ENCODE results near the gene COL2A1.

The COL2A1 gene

DNA sequence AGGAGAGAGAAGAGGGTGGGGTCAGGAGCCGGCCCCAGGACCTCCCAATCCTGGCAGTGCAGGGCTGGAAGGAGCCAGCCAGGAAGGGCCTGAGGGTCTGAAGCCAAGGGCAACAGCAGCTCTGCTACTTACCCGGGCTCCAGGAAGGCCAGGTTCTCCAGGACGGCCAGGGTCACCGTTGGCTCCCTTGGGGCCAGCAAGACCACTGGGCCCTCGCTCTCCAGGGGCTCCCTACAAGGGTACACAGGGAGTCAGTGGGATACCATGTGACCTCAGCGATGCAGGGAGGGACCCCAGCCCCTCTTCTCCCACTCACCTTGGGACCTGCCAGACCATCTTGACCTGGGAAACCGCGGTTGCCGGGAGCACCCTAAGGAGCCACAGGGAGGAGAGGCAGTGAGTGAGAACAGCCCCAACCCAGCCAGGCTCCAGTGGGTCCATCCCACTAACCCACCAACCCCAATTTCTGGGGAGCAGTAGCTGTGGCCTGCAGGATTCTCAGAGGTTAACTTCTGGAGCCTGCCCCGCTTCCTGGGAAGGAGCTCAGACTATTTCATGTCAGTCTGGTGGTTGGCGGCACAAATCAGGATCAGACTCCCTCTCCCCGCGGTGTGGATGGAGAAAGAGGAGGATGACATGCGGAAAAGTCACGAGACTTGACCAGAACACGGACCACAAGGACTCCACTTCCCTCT is 18.5 kb downstream of the COL2A1 start:
- TF ChIP-seq POLR2A (IDR thresholded peaks at IDR 0.05; ENCODE audit: low read depth, low read length) = no peak
- DNase-seq (ENCODE audit: insufficient read length, low spot score) = no peak
- no peak for FAIRE-seq

DNA sequence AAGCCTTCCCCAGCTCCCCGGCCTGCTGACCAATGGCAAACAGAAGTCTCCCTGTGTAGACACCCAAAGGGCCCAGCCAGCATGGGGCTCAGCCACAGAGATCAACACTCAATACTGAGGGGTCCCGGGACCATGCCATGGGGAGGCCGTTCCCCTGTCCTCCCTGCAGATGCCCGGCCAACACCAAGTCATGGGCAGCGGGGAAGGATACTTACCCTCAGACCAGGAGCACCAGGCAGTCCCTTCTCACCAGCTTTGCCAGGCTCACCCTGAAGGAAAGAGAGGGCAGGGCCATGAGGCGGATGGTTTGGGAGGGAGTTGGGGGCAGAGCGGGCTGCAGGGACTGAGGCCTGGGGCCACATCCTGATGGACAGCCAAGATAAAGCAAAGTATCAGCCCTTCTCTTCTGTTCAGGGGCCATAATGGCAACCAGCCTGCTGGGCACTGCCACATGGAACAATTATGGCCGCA is 19.9 kb downstream of the COL2A1 start:
- no peak for TF ChIP-seq POLR2A (IDR thresholded peaks at IDR 0.05; ENCODE audit: low read depth, low read length)
- no peak for FAIRE-seq
- no peak for DNase-seq (ENCODE audit: insufficient read length, low spot score)

DNA sequence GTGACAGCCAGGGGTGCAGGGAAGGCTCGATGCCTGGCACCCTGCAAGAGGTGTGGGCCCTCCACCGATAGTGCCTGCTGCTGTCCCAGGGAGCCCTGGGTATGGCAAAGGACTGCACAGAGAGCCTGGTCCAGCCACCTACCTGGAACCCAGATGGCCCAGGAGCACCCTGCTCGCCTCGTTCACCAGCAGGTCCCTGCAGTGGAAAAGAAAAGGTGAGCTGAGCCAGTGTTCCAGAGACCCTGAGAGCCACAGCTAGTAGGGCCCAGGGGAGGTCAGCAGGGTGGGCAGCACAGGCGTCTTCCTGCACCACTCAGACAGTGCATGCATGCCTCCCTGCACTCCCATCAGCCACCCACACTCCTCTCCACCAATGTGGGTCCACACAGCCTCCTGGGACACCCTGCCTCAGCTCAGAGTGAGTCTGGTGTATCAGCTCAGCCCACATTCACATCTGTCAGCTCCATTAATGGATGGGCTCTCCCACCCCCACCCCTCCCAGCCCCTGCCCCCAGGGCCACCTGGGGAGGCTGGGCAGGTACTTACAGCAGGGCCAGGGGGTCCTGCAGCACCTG is 20.6 kb downstream of the COL2A1 start:
- FAIRE-seq (no peak), DNase-seq (ENCODE audit: insufficient read length, low spot score) (no peak)
- TF ChIP-seq POLR2A (IDR thresholded peaks at IDR 0.05; ENCODE audit: low read depth, low read length) = no peak

- FAIRE-seq = no peak
- DNase-seq (ENCODE audit: insufficient read length, low spot score) = no peak
- no peak for TF ChIP-seq POLR2A (IDR thresholded peaks at IDR 0.05; ENCODE audit: low read depth, low read length)
Measured at GRCh38 chr12:47982770-47983169, 21.5 kb downstream of the COL2A1 start.

- TF ChIP-seq POLR2A (IDR thresholded peaks at IDR 0.05; ENCODE audit: low read depth, low read length) = no peak
- FAIRE-seq (no peak), DNase-seq (ENCODE audit: insufficient read length, low spot score) (no peak)
Measured at GRCh38 chr12:47982311-47982710, 22.0 kb downstream of the COL2A1 start.

DNA sequence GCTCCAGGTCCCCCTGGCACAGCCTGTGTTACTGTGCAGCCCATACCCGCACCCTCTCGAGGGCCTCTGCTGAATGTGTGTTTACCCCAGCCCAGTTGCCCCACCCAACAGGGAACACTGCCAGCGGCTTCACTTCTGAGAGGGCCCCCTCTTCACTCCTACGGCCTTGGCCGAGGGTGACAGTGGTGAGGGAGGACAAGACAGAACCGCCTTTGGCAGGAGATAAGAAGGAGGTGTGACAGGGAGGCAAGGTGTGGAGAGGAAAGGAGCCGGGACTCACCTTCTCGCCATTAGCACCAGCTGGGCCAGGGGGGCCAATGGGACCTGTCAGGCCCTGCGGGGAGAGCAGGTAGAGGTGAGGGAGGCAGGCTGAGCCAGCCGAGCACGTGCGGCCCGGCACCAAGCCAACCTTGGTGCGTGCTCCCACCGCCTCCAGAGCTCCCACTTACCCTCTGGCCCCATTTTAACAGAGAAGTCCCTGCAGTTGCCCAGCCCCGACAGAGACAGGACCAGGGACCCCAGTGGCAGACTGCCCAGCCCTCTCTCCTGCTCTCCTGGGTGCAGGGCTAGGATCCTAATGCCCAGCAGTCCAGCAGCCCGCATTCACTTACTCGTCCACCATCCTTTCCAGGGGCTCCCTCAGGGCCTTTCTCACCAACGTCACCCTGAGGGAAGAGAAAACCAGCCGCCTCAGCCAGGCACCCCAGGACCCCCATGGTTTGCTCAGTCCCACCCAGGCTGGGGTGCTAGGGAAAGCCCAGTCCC is 22.6 kb downstream of the COL2A1 start:
- no peak for DNase-seq (ENCODE audit: insufficient read length, low spot score)
- no peak for TF ChIP-seq POLR2A (IDR thresholded peaks at IDR 0.05; ENCODE audit: low read depth, low read length)
- FAIRE-seq = no peak

- DNase-seq (ENCODE audit: insufficient read length, low spot score) = no peak
- TF ChIP-seq POLR2A (IDR thresholded peaks at IDR 0.05; ENCODE audit: low read depth, low read length) = no peak
- no peak for FAIRE-seq
Measured at GRCh38 chr12:47980779-47981495, 23.3 kb downstream of the COL2A1 start.

DNA sequence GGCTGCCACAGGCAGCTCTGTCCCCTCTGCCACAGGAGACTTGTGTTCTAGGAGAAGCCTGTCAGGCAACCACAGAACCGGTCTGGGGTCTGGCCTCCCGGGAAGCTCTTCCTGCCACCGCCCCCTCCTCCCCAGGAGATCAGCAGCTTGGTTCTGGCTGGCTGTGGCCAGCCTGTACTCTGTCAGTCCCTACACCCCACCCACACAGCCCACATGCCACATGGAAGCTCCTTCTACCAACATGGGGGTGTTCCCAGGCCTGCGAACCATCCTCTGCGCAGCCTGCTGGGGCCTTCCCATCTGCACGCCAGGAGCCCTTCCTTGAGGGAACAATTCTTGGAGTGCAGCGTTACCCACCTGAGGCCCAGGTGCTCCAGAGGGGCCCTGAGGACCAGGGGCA is 24.1 kb downstream of the COL2A1 start:
- DNase-seq (ENCODE audit: insufficient read length, low spot score) (no peak), FAIRE-seq (no peak)
- TF ChIP-seq POLR2A (IDR thresholded peaks at IDR 0.05; ENCODE audit: low read depth, low read length) = no peak

DNA sequence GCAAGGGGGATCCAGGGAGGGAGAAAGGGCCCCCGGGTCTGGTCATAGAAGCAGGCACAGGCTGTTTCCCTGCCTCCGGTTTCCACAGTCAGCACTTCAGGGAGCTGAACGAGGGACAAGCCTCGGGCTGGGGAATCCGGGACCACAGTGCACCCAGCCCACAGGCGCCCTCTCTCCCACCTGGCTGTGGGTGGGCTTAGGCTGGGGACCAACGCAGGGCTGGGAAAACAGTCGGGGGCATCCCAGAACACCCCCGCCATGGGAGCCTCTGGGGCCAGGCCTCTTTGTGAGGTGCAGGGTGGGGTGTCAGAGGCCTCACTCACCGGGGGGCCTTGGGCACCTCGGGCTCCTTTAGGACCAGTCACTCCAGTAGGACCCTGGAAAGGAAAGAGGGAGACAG is 24.6 kb downstream of the COL2A1 start:
- FAIRE-seq (no peak), DNase-seq (ENCODE audit: insufficient read length, low spot score) (no peak)
- TF ChIP-seq POLR2A (IDR thresholded peaks at IDR 0.05; ENCODE audit: low read depth, low read length) = no peak

- DNase-seq (ENCODE audit: insufficient read length, low spot score) (no peak), FAIRE-seq (no peak)
- TF ChIP-seq POLR2A (IDR thresholded peaks at IDR 0.05; ENCODE audit: low read depth, low read length) = no peak
Measured at GRCh38 chr12:47979166-47979565, 25.1 kb downstream of the COL2A1 start.

- no peak for DNase-seq (ENCODE audit: insufficient read length, low spot score)
- no peak for FAIRE-seq
- no peak for TF ChIP-seq POLR2A (IDR thresholded peaks at IDR 0.05; ENCODE audit: low read depth, low read length)
Measured at GRCh38 chr12:47978598-47978873, 25.7 kb downstream of the COL2A1 start.

DNA sequence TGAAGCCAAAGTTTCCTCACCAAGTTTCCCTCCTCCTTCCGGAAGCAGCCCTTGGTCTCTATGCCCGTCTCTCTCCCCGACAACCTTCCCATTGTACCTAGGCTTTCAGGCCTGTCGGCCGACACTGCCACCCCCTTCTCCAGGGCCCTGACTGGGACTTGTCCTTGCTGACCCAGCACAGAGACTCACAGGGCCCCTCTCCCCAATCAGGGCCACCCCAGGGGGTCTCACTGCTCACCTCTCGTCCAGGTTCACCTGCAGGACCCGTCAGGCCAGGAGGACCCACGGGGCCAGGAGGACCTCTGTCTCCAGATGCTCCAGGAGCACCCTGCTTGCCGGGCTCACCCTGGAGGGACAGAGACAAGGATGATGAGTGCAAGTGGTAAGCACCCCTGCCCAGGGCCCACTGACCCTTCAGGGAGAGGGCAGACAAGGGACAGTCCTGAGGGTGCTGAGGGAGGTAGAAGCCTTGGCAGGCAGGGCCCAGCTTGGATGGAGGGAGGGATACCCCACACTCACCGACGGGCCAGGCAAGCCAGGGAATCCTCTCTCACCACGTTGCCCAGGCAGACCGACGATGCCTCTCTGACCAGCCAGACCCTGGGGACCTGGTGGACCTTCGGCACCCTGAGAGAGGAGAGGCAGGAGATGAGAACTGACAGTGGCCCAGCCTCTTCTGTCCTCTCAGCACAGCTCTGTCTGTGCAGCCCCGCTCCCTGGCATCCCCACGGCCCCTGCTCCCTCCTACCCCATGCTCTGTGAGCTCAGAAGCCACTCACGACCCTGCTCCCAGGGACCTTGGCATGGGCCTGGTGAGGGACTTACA is 26.3 kb downstream of the COL2A1 start:
- no peak for TF ChIP-seq POLR2A (IDR thresholded peaks at IDR 0.05; ENCODE audit: low read depth, low read length)
- DNase-seq (ENCODE audit: insufficient read length, low spot score) (no peak), FAIRE-seq (no peak)

GRCh38 chr12:47977046-47977771 is 27.1 kb downstream of the COL2A1 start:
- no peak for TF ChIP-seq POLR2A (IDR thresholded peaks at IDR 0.05; ENCODE audit: low read depth, low read length)
- FAIRE-seq = no peak
- DNase-seq (ENCODE audit: insufficient read length, low spot score) = no peak

All from H54 (cell line).